Activated CD8-positive, alpha-beta T cell treated with anti-CD3 and anti-CD28 coated beads for 36 hours (primary cell): ENCODE results near the gene DDX51. TPM values are rescaled to one million over a fixed set of nuclear protein-coding genes. Genes with fewer than 3 reads are reported as not detected.
"Not testable (repeated sequence)": the region's sequence is repeated elsewhere in the genome, so short reads cannot be mapped to it uniquely, and the experiment has no call there.

Source experiments
- ATAC-seq: fragments of 200-7000 bp; cut with Tn5 transposase; one replicate; pipeline ENCODE4 v1.10.0; 2021; ENCODE audit warnings: mild to moderate bottlenecking, moderate library complexity
- CTCF ChIA-PET: fragments of 350-600 bp; sonication (Branson Sonifier 250); formaldehyde crosslinking; loops from one replicate; lab custom pipeline; 2021; ENCODE audit warnings: antibody characterized with exemption; lab: Charles Lee
- POLR2A ChIA-PET: fragments of 350-600 bp; sonication (Branson Sonifier 250); formaldehyde crosslinking; loops from one replicate; lab custom pipeline; 2021; ENCODE audit warnings: antibody characterized with exemption; lab: Charles Lee
- DNase-seq: peaks from one replicate; pipeline ENCODE4 v3.0.0-alpha.2; 2020
- H3K27ac Mint-ChIP-seq: one replicate; pipeline ENCODE4 v1.8.0; 2021; ENCODE audit warnings: mild to moderate bottlenecking, mixed read lengths
- H3K27me3 Mint-ChIP-seq: one replicate; pipeline ENCODE4 v1.8.0; 2021; ENCODE audit warnings: mixed read lengths
- H3K36me3 Mint-ChIP-seq: one replicate; pipeline ENCODE4 v1.8.0; 2021; ENCODE audit warnings: low read depth, mixed read lengths
- H3K4me1 Mint-ChIP-seq: one replicate; pipeline ENCODE4 v1.8.0; 2021; ENCODE audit warnings: low read depth, mixed read lengths
- H3K4me3 Mint-ChIP-seq: one replicate; pipeline ENCODE4 v1.8.0; 2021; ENCODE audit warnings: mild to moderate bottlenecking, moderate library complexity, mixed read lengths
- H3K9me3 Mint-ChIP-seq: one replicate; pipeline ENCODE4 v1.8.0; 2021; ENCODE audit warnings: mixed read lengths
- intact Hi-C: fragments of 100-400 bp; cut with micrococcal nuclease; formaldehyde crosslinking; loops from one replicate; pipeline ENCODE4 v1.10.0; 2022
- total RNA-seq, 2 experiments: library from RNA; stranded (reverse); gene quantifications; one replicate each; pipeline ENCODE4 v1.2.3, GENCODE V29; 2021
- TF ChIP-seq, protein P1 (sequence below): fragments of 200-600 bp; IDR thresholded peaks from one replicate; pipeline ENCODE4 v1.8.0; 2022; ENCODE audit warnings: antibody characterized with exemption, mild to moderate bottlenecking

Gene DDX51
- total RNA-seq, 2 experiments from 2014 or later, result 24.1 to 25.5 TPM

DNA sequence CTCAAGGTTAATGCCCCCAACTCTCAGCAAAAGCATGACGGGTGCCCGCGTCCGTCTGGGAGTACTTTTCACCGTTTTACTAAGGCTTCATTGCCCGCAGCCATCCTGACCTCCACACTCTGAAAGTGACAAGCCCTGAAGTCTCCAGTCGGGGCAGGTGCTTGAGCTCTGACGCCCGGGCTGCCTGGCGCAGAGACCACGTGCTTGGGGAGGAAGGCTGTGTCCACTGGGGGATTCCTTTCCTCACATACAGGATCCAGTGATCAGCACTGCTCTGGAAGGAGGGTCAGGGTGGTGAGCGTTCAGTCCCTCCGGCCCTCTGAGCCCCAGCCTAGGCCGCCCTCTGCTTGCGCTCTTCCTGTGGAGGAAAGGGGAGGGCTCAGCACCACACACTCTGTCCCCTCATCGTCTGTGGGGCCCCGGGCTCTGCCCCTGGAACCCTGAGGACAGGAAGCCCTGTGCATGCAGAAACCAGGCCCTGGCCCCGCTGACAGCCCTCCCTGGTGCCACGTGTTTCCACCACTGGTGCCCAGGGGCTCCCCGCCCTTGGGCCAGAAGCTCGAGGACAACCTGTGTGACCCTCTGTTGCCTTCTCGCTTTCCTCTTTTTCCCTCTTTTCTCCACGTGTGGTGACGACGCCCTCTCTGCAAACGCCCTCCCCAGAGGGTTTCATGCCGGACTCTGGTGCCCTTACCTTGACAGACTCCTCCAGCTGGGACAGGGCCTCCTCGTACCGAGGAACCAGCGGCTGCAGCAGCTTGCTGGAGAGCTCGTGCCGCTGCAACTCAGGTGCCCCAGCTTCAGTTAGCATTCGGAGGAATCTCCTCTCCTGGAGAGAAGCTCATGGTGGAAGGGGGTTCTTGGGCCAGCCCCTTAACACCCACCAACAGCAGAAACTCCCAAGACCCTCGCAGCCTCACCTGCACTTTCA is 4.9 kb downstream of the DDX51 start:
- Mint-ChIP-seq H3K9me3 (no peaks in the 10 kb centered on the region), H3K27me3 (no peaks in the 10 kb centered on the region), H3K4me3 (no peak overlapping the region), H3K27ac (no peak overlapping the region), H3K4me1 (peaks cover 4% of the 10 kb centered on the region), H3K36me3 (peaks cover 24% of the 10 kb centered on the region)
- ATAC-seq, result no peak
- ChIA-PET CTCF (interaction anchor here (0.5 to 1.3 kb wide), 2 partner anchors 11 to 288 kb away, joined by 3 to 4 read pairs; no protein-coding TSS in a partner anchor), POLR2A (interaction anchor here (1.0 to 1.4 kb wide), 2 partner anchors 9 to 119 kb away, joined by 3 to 4 read pairs; no protein-coding TSS in a partner anchor)
- intact Hi-C loops, result no loop called here
- no peak for DNase-seq
- TF ChIP-seq, protein P1, sequence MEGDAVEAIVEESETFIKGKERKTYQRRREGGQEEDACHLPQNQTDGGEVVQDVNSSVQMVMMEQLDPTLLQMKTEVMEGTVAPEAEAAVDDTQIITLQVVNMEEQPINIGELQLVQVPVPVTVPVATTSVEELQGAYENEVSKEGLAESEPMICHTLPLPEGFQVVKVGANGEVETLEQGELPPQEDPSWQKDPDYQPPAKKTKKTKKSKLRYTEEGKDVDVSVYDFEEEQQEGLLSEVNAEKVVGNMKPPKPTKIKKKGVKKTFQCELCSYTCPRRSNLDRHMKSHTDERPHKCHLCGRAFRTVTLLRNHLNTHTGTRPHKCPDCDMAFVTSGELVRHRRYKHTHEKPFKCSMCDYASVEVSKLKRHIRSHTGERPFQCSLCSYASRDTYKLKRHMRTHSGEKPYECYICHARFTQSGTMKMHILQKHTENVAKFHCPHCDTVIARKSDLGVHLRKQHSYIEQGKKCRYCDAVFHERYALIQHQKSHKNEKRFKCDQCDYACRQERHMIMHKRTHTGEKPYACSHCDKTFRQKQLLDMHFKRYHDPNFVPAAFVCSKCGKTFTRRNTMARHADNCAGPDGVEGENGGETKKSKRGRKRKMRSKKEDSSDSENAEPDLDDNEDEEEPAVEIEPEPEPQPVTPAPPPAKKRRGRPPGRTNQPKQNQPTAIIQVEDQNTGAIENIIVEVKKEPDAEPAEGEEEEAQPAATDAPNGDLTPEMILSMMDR, result no peak

DNA sequence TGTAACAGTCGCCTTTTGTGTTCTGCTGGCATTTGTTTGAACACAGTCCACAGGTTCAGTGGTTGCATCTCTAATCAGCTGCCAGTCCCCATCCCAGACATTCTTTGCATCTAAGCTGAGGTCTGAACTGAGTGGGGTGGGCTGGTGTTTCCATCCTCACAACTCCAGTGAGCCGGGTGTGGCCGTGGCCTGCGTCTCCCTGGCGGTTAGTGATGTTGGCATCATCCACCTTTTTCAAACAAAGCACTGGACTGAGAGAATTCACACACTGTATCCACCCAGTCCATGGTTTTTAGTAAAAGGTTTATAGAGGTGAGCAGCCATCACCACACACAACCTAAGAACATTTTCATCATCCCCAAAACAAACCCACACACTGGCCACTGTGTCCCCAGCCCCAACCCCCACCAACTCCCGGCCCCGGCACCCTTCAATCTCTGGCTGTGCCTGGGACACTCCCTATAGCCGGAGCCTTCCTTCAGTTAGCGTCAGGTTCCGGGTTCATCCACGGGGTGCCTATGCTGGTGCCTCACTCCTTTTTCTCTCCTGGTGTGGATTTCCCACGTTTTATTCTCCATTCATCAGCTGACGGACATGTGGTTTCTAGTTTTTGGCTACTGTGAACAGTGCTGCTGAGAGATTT is 6.5 kb downstream of the DDX51 start:
- Mint-ChIP-seq H3K9me3 (no peaks in the 10 kb centered on the region), H3K27me3 (no peaks in the 10 kb centered on the region), H3K36me3 (peaks cover 19% of the 10 kb centered on the region), H3K27ac (no peak overlapping the region), H3K4me3 (no peak overlapping the region), H3K4me1 (peaks cover 2% of the 10 kb centered on the region)
- TF ChIP-seq, protein P1, result no peak
- DNase-seq, result no peak
- ATAC-seq, result no peak
- POLR2A ChIA-PET, result interaction anchor here (1.2 to 1.5 kb wide), 2 partner anchors 10 to 83 kb away, joined by 3 to 5 read pairs; no protein-coding TSS in a partner anchor
- CTCF ChIA-PET, result no interaction called here
- intact Hi-C loops, result no loop called here

DNA sequence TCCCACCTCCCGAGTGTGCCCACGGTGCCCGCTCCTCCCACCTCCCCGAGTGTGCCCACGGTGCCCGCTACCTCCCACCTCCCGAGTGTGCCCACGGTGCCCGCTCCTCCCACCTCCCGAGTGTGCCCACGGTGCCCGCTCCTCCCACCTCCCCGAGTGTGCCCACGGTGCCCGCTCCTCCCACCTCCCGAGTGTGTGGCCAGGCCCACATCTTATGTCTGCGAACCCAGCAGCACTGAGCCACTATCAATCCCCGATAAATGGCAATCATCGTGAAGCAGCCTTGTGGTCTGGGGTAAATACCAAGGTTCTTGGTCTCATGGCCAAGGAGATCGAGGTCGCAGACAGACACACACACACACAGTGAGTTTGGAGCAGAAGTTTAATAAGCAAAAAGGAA is 7.9 kb downstream of the DDX51 start:
- CTCF ChIA-PET, intact Hi-C loops, H3K4me3 Mint-ChIP-seq, H3K27me3 Mint-ChIP-seq, H3K4me1 Mint-ChIP-seq, H3K27ac Mint-ChIP-seq, DNase-seq, ATAC-seq, H3K9me3 Mint-ChIP-seq: not testable (repeated sequence)
- POLR2A ChIA-PET, result interaction anchor here (1.1 to 1.5 kb wide), 2 partner anchors 9 to 10 kb away, joined by 4 to 5 read pairs; no protein-coding TSS in a partner anchor
- peaks cover 17% of the 10 kb centered on the region for H3K36me3 Mint-ChIP-seq

DNA sequence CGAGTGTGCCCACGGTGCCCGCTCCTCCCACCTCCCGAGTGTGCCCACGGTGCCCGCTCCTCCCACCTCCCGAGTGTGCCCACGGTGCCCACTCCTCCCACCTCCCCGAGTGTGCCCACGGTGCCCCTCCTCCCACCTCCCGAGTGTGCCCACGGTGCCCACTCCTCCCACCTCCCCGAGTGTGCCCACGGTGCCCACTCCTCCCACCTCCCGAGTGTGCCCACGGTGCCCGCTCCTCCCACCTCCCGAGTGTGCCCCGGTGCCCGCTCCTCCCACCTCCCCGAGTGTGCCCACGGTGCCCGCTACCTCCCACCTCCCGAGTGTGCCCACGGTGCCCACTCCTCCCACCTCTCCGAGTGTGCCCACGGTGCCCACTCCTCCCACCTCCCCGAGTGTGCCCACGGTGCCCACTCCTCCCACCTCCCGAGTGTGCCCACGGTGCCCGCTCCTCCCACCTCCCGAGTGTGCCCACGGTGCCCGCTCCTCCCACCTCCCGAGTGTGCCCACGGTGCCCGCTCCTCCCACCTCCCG is 9.4 kb downstream of the DDX51 start:
- H3K36me3 Mint-ChIP-seq, DNase-seq, H3K9me3 Mint-ChIP-seq, H3K27me3 Mint-ChIP-seq, POLR2A ChIA-PET, ATAC-seq, intact Hi-C loops, CTCF ChIA-PET, H3K4me1 Mint-ChIP-seq, H3K4me3 Mint-ChIP-seq, H3K27ac Mint-ChIP-seq: not testable (repeated sequence)

DNA sequence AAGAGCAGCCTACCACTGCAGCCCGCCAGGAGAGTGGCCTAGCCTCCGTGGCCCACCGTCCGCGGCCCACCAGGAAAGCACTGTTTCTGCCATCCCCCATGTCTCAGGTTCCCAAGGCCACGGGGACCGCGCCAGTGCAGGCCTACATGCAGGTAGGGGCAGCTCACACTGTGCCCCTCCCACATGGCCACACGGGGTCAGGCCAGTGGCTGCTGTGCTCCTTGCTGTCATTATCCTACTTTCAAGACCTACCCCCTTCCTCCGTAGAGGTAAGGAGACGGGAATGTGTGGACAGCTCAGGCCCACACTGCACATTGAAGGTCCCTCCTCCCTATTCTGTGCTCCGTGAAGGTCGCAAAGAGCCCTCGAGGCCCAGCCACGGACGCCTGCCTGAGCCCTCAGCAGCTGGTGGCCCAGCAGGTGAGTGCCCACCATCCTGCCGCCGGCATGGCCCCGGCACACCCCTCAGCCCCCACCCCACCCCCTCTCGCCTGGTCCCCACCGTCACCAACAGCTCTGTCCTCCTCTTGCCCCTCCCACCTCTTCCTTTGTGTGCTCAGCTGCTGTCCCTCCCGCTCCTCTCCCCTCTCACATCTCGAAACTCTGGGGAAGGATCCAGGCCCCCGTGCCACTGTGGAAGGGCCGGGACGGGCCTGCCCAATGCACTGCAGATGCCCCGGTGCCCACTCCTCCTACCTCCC is 10.0 kb downstream of the DDX51 start:
- CTCF ChIA-PET, result interaction anchor here (1.1 kb wide), 1 partner anchor 20 kb away, joined by 3 read pairs; no protein-coding TSS in a partner anchor
- TF ChIP-seq, protein P1, result no peak
- no peaks in the 10 kb centered on the region for H3K9me3 Mint-ChIP-seq
- H3K4me3 Mint-ChIP-seq, result no peak overlapping the region
- no peaks in the 10 kb centered on the region for H3K27me3 Mint-ChIP-seq
- ATAC-seq (peak; percentile 30), DNase-seq (no peak)
- peaks cover 9% of the 10 kb centered on the region for H3K36me3 Mint-ChIP-seq
- POLR2A ChIA-PET, result no interaction called here
- intact Hi-C loops, result no loop called here
- no peaks in the 10 kb centered on the region for H3K4me1 Mint-ChIP-seq
- H3K27ac Mint-ChIP-seq, result no peak overlapping the region
